Sigmoid colon (tissue), 7 donors: ENCODE data around the gene PDILT. TPM values are rescaled to one million over a fixed set of nuclear protein-coding genes. Genes with fewer than 3 reads are reported as not detected.
A peak's percentile ranks its signal among the peaks of the same experiment; 100 is the strongest.
"Not testable (repeated sequence)": the region's sequence is repeated elsewhere in the genome, so short reads cannot be mapped to it uniquely, and the experiment has no call there.

ENCODE experiments used
- DNase-seq: peaks from one replicate; pipeline ENCODE4 v3.0.0-alpha.2; 2019
- H3K27ac ChIP-seq, 4 donors: fragments of 200-600 bp; sonication (generic); one replicate each; pipeline ENCODE4 v1.5.1; 2016 to 2019; ENCODE audit warnings: mild to moderate bottlenecking in 1 of 4
- H3K27me3 ChIP-seq, 3 donors: fragments of 200-600 bp; sonication (generic); one replicate each; pipeline ENCODE4 v1.5.1; 2019; ENCODE audit warnings: mild to moderate bottlenecking in 1 of 3
- H3K36me3 ChIP-seq, 4 donors: fragments of 200-600 bp; sonication (generic); one replicate each; pipeline ENCODE4 v1.5.1; 2016 to 2019
- H3K4me1 ChIP-seq, 4 donors: fragments of 200-600 bp; sonication (generic); one replicate each; pipeline ENCODE4 v1.5.1; 2017 to 2019
- H3K4me3 ChIP-seq, 4 donors: fragments of 200-600 bp; sonication (generic); one replicate each; pipeline ENCODE4 v1.5.1; 2017 to 2019; ENCODE audit warnings: mild to moderate bottlenecking in 2 of 4, moderate library complexity in 1 of 4
- H3K9me3 ChIP-seq, 4 donors: fragments of 200-600 bp in 3 of 4; sonication (generic) in 3 of 4; one replicate each; pipeline versions ENCODE4 v1.5.1 to v1.6.1; 2013 to 2019
- CTCF ChIP-seq, 4 experiments: fragments of 450-650 bp in 3 of 4; fragments of 200-600 bp in 1 of 4; IDR thresholded peaks; one replicate each; pipeline ENCODE4 v1.5.1; 2016 to 2019; ENCODE audit warnings: antibody characterized with exemption in 4 of 4, mild to moderate bottlenecking in 3 of 4, moderate library complexity in 2 of 4
- EP300 ChIP-seq, 4 donors: sonication (generic); formaldehyde crosslinking; IDR thresholded peaks; one replicate each; pipeline ENCODE4 v1.6.1; 2017; ENCODE audit warnings: antibody characterized with exemption in 4 of 4
- POLR2A ChIP-seq, 2 donors: fragments of 450-650 bp; IDR thresholded peaks; one replicate each; pipeline ENCODE4 v1.6.1; 2016; ENCODE audit warnings: antibody characterized with exemption in 2 of 2, mild to moderate bottlenecking in 2 of 2, moderate library complexity in 2 of 2
- POLR2AphosphoS5 ChIP-seq, 4 donors: sonication (generic); formaldehyde crosslinking; IDR thresholded peaks; one replicate each; pipeline ENCODE4 v1.6.1; 2017; ENCODE audit warnings: antibody characterized with exemption in 4 of 4
- WGBS, 2 donors: extraction: QIAGEN DNeasy Blood & Tissue Kit; methylation state at CpG; one replicate each; pipeline ENCODE4 v1.1.7; 2013; 5-methylcytosine and 5-hydroxymethylcytosine counted together
- intact Hi-C: fragments of 100-400 bp; cut with DNase I; formaldehyde crosslinking; loops from one replicate; pipeline ENCODE4 v1.15.1; 2023
- polyA plus RNA-seq, 3 donors: library from polyadenylated mRNA; stranded (reverse); fragments of 200-250 nt; gene quantifications; one replicate each; pipeline ENCODE4 v1.2.3, GENCODE V29; 2013
- total RNA-seq, 4 donors: library from RNA; depleted of rRNA; stranded (reverse); fragments of >200 nt; gene quantifications; one replicate each; pipeline ENCODE4 v1.1.0, GENCODE V29; 2016
- donor health status: healthy with polysubstance abuse.
- donor health status: Bipolar disorder and iron deficiency.
- donor health status: healthy.

The PDILT gene
- total and polyA plus RNA-seq, 7 donors = not detected

DNA sequence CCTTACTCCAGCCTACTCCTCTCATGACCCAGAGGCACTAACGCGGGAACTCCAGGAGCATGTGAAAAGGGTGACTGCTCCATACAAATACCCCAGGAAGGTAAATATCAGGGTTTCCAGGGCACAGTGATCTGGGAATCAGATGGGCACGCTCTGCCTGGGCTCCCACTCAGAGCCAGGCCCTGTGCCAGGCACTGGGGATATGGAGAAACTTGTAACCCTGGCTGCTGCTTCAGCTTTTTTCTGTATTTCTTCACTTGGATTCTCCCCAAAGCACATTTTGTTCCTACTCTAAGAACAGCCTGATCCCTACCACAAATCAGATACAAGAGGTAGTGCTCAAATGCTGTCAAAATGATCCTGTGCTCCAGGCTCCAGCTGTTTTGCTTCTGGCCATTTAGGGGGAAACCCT, 35.3 kb upstream of the PDILT start:
- intact Hi-C loops = loop anchor here (10.0 kb wide), 1 partner anchor 265 kb away; no protein-coding TSS in a partner anchor
- H3K27ac ChIP-seq = peak overlapping the region; percentile 67 to 80 (median 70)

GRCh38 chr16:20438950-20439349, 34.4 kb upstream of the PDILT start:
- H3K9me3 ChIP-seq, H3K4me3 ChIP-seq, H3K36me3 ChIP-seq, H3K27me3 ChIP-seq, DNase-seq: not testable (repeated sequence)
- H3K4me1 ChIP-seq = peaks cover 0 to 20% (median 11%) of the 10 kb centered on the region in 4 donors
- peak overlapping the region in 3 of 4 donors; percentile 67 to 80 (median 71) for H3K27ac ChIP-seq
- intact Hi-C loops = loop anchor here (10.0 kb wide), 1 partner anchor 266 kb away; no protein-coding TSS in a partner anchor
- WGBS, 2 donors = 60 to 67% methylated on average over 1 of the region's 2 CpGs

More for the DNA sequence above, 35.3 kb upstream of the PDILT start:
- not testable (repeated sequence) for H3K36me3 ChIP-seq, H3K4me3 ChIP-seq, H3K9me3 ChIP-seq, H3K27me3 ChIP-seq
- 60 to 65% methylated on average over 3 of the region's 3 CpGs for WGBS, 2 donors
- peaks cover 0 to 20% (median 11%) of the 10 kb centered on the region in 4 donors for H3K4me1 ChIP-seq
- TF ChIP-seq POLR2AphosphoS5 (IDR thresholded peaks at IDR 0.05) = peak in 2 of 4 donors; percentile 88 to 95
- peak in 2 of 4 donors; percentile 97 to 99 for TF ChIP-seq EP300 (IDR thresholded peaks at IDR 0.05)
- peak; percentile 73 for DNase-seq

DNA sequence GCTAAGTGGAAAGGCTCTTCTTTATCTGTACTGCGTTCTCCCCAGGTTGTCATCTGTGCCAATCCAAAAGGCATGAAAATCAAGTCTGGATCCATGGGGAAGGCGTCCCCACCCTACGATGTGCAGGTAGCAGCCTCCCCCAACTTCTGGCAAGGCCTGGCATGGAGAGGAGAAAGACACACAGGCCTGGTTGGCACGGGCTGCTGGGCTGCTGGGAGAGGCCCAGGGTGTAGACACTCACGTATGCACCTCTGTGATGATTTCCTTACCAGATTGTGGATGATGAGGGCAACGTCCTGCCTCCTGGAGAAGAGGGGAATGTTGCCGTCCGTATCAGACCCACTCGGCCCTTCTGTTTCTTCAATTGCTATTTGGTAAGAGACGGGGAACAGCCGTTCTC, 26.4 kb upstream of the PDILT start:
- no peak for DNase-seq
- H3K9me3 ChIP-seq = no peaks in the 10 kb centered on the region
- no peaks in the 10 kb centered on the region for H3K36me3 ChIP-seq
- H3K4me1 ChIP-seq = no peaks in the 10 kb centered on the region
- intact Hi-C loops = loop anchor here (10.0 kb wide), 1 partner anchor 274 kb away; no protein-coding TSS in a partner anchor
- H3K4me3 ChIP-seq = no peak overlapping the region
- TF ChIP-seq POLR2AphosphoS5 (IDR thresholded peaks at IDR 0.05) (no peak), POLR2A (IDR thresholded peaks at IDR 0.05) (no peak), CTCF (IDR thresholded peaks at IDR 0.05) (no peak), EP300 (IDR thresholded peaks at IDR 0.05) (no peak)
- H3K27me3 ChIP-seq = no peaks in the 10 kb centered on the region
- no peak overlapping the region for H3K27ac ChIP-seq
- WGBS, 2 donors = 70 to 83% methylated on average over 11 of the region's 11 CpGs

DNA sequence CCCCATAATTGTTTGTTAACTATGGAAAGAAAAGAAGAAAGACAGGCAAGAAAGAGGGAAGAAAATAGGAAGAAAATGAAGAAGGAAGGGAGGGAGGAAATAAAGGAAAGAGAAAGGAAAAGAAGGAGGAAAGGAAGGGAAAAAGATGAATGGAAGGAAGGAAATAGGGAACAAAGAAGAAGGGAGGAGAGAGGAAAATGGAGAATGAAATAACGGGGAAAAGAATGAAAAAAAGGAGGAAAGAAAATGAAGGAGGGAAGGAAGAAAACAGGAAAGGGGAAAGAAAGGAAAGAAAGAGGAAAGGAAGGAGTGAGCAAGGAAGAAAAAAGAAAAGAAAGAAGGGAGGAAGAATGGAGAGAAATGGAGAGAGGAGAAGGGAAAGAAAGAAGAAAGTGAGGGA, 25.9 kb upstream of the PDILT start:
- not testable (repeated sequence) for H3K27me3 ChIP-seq, H3K9me3 ChIP-seq, H3K27ac ChIP-seq, H3K4me1 ChIP-seq, H3K4me3 ChIP-seq, H3K36me3 ChIP-seq, DNase-seq
- intact Hi-C loops = loop anchor here (10.0 kb wide), 1 partner anchor 274 kb away; no protein-coding TSS in a partner anchor
- WGBS, 2 donors = 90 to 94% methylated on average over 1 of the region's 1 CpG

- DNase-seq, H3K36me3 ChIP-seq, intact Hi-C loops, H3K27ac ChIP-seq, H3K27me3 ChIP-seq, H3K9me3 ChIP-seq, H3K4me1 ChIP-seq, H3K4me3 ChIP-seq: not testable (repeated sequence)
- 85 to 86% methylated on average over 7 of the region's 7 CpGs for WGBS, 2 donors
Observed at GRCh38 chr16:20429499-20429898, 25.0 kb upstream of the PDILT start.

GRCh38 chr16:20427401-20427797, 22.9 kb upstream of the PDILT start:
- H3K27me3 ChIP-seq, DNase-seq, H3K36me3 ChIP-seq, H3K27ac ChIP-seq, H3K9me3 ChIP-seq, H3K4me3 ChIP-seq, H3K4me1 ChIP-seq, intact Hi-C loops: not testable (repeated sequence)
- WGBS, 2 donors = 65 to 68% methylated on average over 2 of the region's 2 CpGs

DNA sequence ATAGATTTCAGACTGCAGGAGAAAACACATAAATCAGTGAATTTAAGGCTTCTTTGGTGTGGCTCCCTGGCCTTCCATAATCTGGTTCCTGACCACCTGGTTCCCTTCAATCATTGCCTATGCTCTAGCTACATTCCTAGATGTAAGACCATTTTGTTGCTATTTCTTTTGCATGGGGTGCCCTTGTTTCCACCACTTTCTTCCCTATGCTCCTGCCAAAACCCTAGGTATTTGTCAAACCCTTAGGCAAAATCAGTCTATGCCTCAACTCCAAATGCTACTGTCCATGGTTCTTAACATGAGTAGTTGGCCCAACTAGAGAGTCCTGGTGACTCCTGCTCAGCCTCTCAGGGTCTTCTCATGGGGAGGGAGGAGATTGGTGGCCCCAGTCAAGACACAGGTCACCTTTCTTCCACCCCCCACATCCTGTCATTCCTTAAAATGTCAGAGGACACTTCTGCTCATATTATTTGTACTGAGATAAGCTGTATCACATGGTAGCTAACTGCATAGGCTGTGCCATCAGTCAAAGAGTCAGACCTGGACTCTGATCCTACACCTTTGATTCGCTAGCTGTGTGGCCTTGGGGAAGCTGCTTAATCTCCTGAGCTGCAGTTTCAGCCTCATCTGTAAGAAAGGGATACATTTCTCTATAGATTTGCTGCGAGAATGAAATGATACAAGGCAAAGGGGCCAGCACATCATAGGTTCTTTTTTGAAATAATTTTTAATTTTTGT, 19.8 kb upstream of the PDILT start:
- no peaks in the 10 kb centered on the region for H3K4me1 ChIP-seq
- no peaks in the 10 kb centered on the region for H3K36me3 ChIP-seq
- no peak for TF ChIP-seq POLR2AphosphoS5 (IDR thresholded peaks at IDR 0.05)
- no peak for TF ChIP-seq EP300 (IDR thresholded peaks at IDR 0.05)
- TF ChIP-seq CTCF (IDR thresholded peaks at IDR 0.05) = no peak
- no peak for TF ChIP-seq POLR2A (IDR thresholded peaks at IDR 0.05)
- no peaks in the 10 kb centered on the region for H3K27me3 ChIP-seq
- H3K4me3 ChIP-seq = no peak overlapping the region
- WGBS, 2 donors = 62 to 78% methylated on average over 2 of the region's 2 CpGs
- intact Hi-C loops = no loop called here
- no peak for DNase-seq
- H3K27ac ChIP-seq = no peak overlapping the region
- no peaks in the 10 kb centered on the region for H3K9me3 ChIP-seq

GRCh38 chr16:20423772-20424128, 19.2 kb upstream of the PDILT start:
- DNase-seq, H3K27ac ChIP-seq, H3K36me3 ChIP-seq, intact Hi-C loops, H3K9me3 ChIP-seq, H3K4me3 ChIP-seq, H3K4me1 ChIP-seq, H3K27me3 ChIP-seq: not testable (repeated sequence)
- WGBS, 2 donors = 88% methylated on average over 5 of the region's 5 CpGs

DNA sequence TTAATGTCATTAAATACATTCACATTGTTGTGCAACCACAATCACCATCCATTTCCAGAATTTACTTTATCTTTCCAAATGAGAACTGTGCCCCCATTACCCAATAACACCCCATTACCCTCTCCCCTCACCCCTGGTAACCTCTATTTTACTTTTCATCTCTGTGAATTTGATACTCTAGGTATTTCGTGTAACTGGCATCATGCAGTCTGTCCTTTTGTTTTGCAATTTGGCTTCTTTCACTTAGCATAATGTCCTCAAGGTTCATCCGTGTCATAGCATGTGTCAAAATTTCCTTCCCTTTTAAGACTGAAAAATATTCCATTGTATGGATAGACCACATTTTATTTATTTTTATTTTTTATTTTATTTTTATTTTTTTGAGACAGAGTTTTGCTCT, 17.2 kb upstream of the PDILT start:
- H3K9me3 ChIP-seq, DNase-seq, H3K4me3 ChIP-seq, H3K27me3 ChIP-seq, H3K4me1 ChIP-seq, H3K36me3 ChIP-seq, H3K27ac ChIP-seq, intact Hi-C loops: not testable (repeated sequence)
- WGBS, 2 donors = 76 to 93% methylated on average over 2 of the region's 2 CpGs

- intact Hi-C loops, DNase-seq: not testable (repeated sequence)
- WGBS, 2 donors = 75 to 85% methylated on average over 8 of the region's 8 CpGs
Observed at GRCh38 chr16:20419093-20419492, 14.6 kb upstream of the PDILT start.

More at GRCh38 chr16:20419093-20419492, 14.6 kb upstream of the PDILT start:
- not testable (repeated sequence) for H3K27me3 ChIP-seq, H3K4me1 ChIP-seq, H3K27ac ChIP-seq, H3K4me3 ChIP-seq, H3K36me3 ChIP-seq, H3K9me3 ChIP-seq
